Subcutaneous abdominal adipose tissue (tissue), 5 donors: ENCODE data around the gene TPBGL.

Source experiments
- H3K27ac ChIP-seq: one replicate; pipeline ENCODE4 v1.7.0; 2013; ENCODE audit warnings: low read depth, mild to moderate bottlenecking, inconsistent platforms, low read length, moderate library complexity
- H3K27me3 ChIP-seq, 5 donors: one replicate each; pipeline ENCODE4 v1.7.0; 2013; ENCODE audit warnings: low read length in 5 of 5, inconsistent platforms in 1 of 5; ENCODE audit not compliant: control insufficient read depth in 5 of 5, insufficient read depth in 4 of 5
- H3K36me3 ChIP-seq, 5 donors: one replicate each; pipeline ENCODE4 v1.7.0; 2013; ENCODE audit warnings: low read length in 5 of 5; ENCODE audit not compliant: control insufficient read depth in 5 of 5, insufficient read depth in 5 of 5
- H3K4me1 ChIP-seq, 5 donors: one replicate each; pipeline ENCODE4 v1.7.0; 2013; ENCODE audit warnings: low read length in 5 of 5, mild to moderate bottlenecking in 3 of 5, moderate library complexity in 1 of 5; ENCODE audit not compliant: control insufficient read depth in 5 of 5, insufficient read depth in 5 of 5
- H3K4me3 ChIP-seq, 5 donors: one replicate each; pipeline ENCODE4 v1.7.0; 2013; ENCODE audit warnings: low read length in 5 of 5, low read depth in 1 of 5
- H3K9ac ChIP-seq, 5 donors: one replicate each; pipeline ENCODE4 v1.7.0; 2013; ENCODE audit warnings: low read length in 5 of 5, mild to moderate bottlenecking in 4 of 5, moderate library complexity in 3 of 5
- H3K9me3 ChIP-seq, 5 donors: one replicate each; pipeline ENCODE4 v1.7.0; 2013; ENCODE audit warnings: low read length in 5 of 5; ENCODE audit not compliant: control insufficient read depth in 5 of 5
- donor health status: healthy.
- donor health status: healthy.
- donor health status: healthy.
- donor health status: healthy.
- donor health status: healthy.

Gene TPBGL

DNA sequence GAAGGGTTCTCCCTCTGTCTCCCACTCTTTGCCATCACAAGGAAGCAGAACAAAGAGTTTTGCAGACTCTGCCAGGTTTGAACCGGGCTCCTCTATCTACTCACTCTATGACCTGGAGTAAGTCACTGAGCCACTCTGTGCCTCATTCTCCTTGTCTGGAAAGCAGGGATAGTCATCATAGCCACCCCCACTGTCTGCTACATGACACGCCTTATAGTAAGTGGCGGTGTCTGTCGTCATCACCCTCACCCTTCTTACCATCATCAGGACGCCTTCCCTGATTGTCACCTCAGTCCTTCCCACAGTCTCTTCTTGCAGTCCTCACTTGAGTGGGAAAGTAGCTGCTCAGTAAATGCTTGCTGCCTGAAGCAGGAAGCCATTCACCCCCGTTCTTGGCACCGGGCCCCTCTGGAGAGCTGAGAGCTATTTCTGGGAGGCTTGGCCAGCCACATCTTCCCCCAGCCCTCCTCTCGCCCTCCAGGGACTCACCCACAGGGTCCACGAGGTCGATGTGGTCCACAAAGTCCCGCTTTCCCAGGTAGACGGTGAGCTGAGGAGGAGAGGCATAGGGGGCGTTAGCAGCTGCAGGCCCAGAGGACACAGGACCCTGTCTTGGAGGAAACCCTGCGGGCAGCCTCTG, 46.4 kb downstream of the TPBGL start:
- Histone ChIP-seq H3K27ac (no peak overlapping the region), H3K27me3 (no peaks in the 10 kb centered on the region), H3K4me1 (peaks cover 0 to 16% (median 10%) of the 10 kb centered on the region in 5 donors), H3K4me3 (no peak overlapping the region), H3K9ac (no peak overlapping the region), H3K9me3 (no peaks in the 10 kb centered on the region), H3K36me3 (peaks cover 0 to 76% (median 64%) of the 10 kb centered on the region in 5 donors)

GRCh38 chr11:75287579-75287978, 47.0 kb downstream of the TPBGL start:
- H3K27ac ChIP-seq, result no peak overlapping the region
- H3K9me3 ChIP-seq, result no peaks in the 10 kb centered on the region
- H3K4me3 ChIP-seq, result no peak overlapping the region
- peaks cover 0 to 70% (median 58%) of the 10 kb centered on the region in 5 donors for H3K36me3 ChIP-seq
- peaks cover 0 to 18% (median 12%) of the 10 kb centered on the region in 5 donors for H3K4me1 ChIP-seq
- H3K9ac ChIP-seq, result no peak overlapping the region
- H3K27me3 ChIP-seq, result no peaks in the 10 kb centered on the region

DNA sequence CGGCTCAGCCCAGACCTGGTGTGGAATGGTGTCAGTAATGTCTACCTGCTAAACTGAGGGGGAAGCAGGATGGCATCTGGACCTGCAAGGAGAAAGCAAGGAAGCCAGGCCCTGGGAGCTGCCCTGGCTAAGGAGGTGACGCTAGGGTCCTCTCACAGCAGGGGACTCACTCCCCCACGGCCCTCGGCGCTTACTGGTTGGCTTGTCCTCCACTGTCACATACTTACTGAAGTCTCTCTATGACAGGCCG, 48.9 kb downstream of the TPBGL start:
- no peak overlapping the region for H3K9ac ChIP-seq
- H3K36me3 ChIP-seq, result peaks cover 0 to 62% (median 43%) of the 10 kb centered on the region in 5 donors
- no peaks in the 10 kb centered on the region for H3K9me3 ChIP-seq
- H3K27me3 ChIP-seq, result no peaks in the 10 kb centered on the region
- no peak overlapping the region for H3K27ac ChIP-seq
- peaks cover 3 to 29% (median 25%) of the 10 kb centered on the region in 5 donors for H3K4me1 ChIP-seq
- no peak overlapping the region for H3K4me3 ChIP-seq

- peaks cover 3 to 29% (median 25%) of the 10 kb centered on the region in 5 donors for H3K4me1 ChIP-seq
- H3K27ac ChIP-seq, result no peak overlapping the region
- no peak overlapping the region for H3K4me3 ChIP-seq
- H3K9ac ChIP-seq, result no peak overlapping the region
- peaks cover 0 to 59% (median 42%) of the 10 kb centered on the region in 5 donors for H3K36me3 ChIP-seq
- no peaks in the 10 kb centered on the region for H3K27me3 ChIP-seq
- H3K9me3 ChIP-seq, result no peaks in the 10 kb centered on the region
Measured at GRCh38 chr11:75289919-75290318, 49.3 kb downstream of the TPBGL start.

DNA sequence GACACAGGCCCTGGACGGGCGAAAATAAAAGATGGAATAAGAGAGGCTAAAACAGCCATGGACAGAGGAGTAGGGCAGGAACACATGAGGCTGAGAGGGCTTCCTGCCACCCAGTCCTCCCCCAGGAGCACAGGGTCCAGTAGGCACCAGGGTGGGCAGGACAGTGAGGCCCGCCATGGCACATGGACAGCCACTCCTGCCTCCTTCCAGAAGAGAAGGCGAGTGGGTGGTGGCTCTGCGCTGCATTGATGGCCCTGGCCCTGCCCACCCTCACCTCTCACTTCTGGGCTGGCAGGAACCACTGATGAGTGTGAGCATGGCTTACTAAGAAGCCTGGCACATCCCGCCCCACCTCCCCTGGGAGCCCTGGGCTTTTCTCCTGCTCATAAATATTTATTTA, 51.2 kb downstream of the TPBGL start:
- Histone ChIP-seq H3K4me3 (no peak overlapping the region), H3K27me3 (no peaks in the 10 kb centered on the region)

DNA sequence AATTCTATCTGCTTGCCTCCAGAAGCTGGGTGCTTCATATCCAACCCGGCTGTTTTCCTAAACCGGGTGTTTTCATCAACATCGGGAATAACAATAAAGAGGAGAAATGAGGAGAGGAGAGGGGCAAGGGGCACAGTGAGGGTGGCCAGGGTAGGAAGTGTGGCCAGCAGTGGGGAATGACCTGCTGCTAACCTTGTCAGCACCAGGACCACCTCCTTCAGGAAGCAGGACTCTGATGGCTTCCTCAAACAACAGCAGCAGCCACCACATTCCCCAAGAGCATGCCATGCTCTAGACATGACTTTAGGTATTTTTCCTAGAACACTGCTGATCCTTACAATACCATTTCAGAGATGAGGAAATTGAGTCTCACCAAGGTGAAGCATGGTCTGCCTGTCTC, 52.4 kb downstream of the TPBGL start:
- H3K4me3 ChIP-seq, result no peak overlapping the region
- no peak overlapping the region for H3K9ac ChIP-seq
- H3K27ac ChIP-seq, result no peak overlapping the region
- H3K9me3 ChIP-seq, result no peaks in the 10 kb centered on the region
- H3K4me1 ChIP-seq, result peaks cover 3 to 24% (median 21%) of the 10 kb centered on the region in 5 donors
- H3K36me3 ChIP-seq, result peaks cover 4 to 43% (median 17%) of the 10 kb centered on the region in 5 donors
- no peaks in the 10 kb centered on the region for H3K27me3 ChIP-seq

More for the DNA sequence above, 51.2 kb downstream of the TPBGL start:
- Histone ChIP-seq H3K36me3 (peaks cover 4 to 52% (median 27%) of the 10 kb centered on the region in 5 donors), H3K4me1 (peaks cover 3 to 28% (median 24%) of the 10 kb centered on the region in 5 donors), H3K9me3 (no peaks in the 10 kb centered on the region), H3K9ac (no peak overlapping the region), H3K27ac (no peak overlapping the region)
